ENCODE results near the gene TUT4.

DNA sequence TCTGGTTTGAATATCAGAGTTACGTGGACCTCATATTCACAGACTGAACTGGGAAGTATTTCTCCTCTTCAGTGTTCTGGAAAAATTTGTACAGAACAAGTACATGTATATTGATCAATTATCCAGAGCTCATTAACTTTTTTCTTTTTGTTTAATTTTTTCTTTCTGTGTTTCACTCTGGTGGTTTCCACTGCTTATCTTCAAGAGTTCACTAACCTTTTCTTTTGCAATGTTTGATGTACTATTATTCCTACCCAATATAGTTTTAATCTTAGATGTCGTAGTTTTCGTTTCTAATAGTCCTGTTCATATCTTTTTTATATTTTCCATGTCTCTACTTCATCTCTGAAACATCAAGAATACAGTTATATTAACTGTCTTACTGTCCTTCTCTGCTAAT lies 46.5 kb downstream of the TUT4 start:
- TF ChIP-seq, protein P1, sequence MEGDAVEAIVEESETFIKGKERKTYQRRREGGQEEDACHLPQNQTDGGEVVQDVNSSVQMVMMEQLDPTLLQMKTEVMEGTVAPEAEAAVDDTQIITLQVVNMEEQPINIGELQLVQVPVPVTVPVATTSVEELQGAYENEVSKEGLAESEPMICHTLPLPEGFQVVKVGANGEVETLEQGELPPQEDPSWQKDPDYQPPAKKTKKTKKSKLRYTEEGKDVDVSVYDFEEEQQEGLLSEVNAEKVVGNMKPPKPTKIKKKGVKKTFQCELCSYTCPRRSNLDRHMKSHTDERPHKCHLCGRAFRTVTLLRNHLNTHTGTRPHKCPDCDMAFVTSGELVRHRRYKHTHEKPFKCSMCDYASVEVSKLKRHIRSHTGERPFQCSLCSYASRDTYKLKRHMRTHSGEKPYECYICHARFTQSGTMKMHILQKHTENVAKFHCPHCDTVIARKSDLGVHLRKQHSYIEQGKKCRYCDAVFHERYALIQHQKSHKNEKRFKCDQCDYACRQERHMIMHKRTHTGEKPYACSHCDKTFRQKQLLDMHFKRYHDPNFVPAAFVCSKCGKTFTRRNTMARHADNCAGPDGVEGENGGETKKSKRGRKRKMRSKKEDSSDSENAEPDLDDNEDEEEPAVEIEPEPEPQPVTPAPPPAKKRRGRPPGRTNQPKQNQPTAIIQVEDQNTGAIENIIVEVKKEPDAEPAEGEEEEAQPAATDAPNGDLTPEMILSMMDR (IDR thresholded peaks at IDR 0.05; ENCODE audit: low read length): no peak
- no peak for TF ChIP-seq EZH2 (IDR thresholded peaks at IDR 0.05; ENCODE audit: borderline replicate concordance, low read length)
